Nephron (organoid): ENCODE results near the gene MAP3K7.
A peak's percentile ranks its signal among the peaks of the same experiment; 100 is the strongest.

Source experiments
- H3K27ac Mint-ChIP-seq, 3 experiments: 2 replicates each; pipeline ENCODE4 v1.8.0; 2020; ENCODE audit warnings: mixed read lengths in 3 of 3, mild to moderate bottlenecking in 2 of 3, moderate library complexity in 1 of 3
- H3K27me3 Mint-ChIP-seq: 2 replicates; pipeline ENCODE4 v1.8.0; 2021; ENCODE audit warnings: low read depth, mild to moderate bottlenecking, moderate library complexity, mixed read lengths
- H3K36me3 Mint-ChIP-seq: 2 replicates; pipeline ENCODE4 v1.8.0; 2020; ENCODE audit warnings: low read depth, mixed read lengths
- H3K4me1 Mint-ChIP-seq: 2 replicates; pipeline ENCODE4 v1.8.0; 2020; ENCODE audit warnings: mixed read lengths
- H3K4me3 Mint-ChIP-seq, 3 experiments: 2 replicates each; pipeline ENCODE4 v1.8.0; 2020; ENCODE audit warnings: mild to moderate bottlenecking in 3 of 3, mixed read lengths in 3 of 3, moderate library complexity in 2 of 3
- H3K9me3 Mint-ChIP-seq: 2 replicates; pipeline ENCODE4 v1.8.0; 2020; ENCODE audit warnings: mixed read lengths
- CTCF ChIP-seq, 3 experiments: fragments of 200-600 bp; sonication (generic); IDR thresholded peaks; one replicate each; pipeline ENCODE4 v1.5.0; 2021; ENCODE audit warnings: antibody characterized with exemption in 3 of 3; ENCODE audit not compliant: unreplicated experiment in 3 of 3

The MAP3K7 gene

GRCh38 chr6:90611543-90612312 lies 24.9 kb upstream of the MAP3K7 start:
- Mint-ChIP-seq H3K9me3 (no peaks in the 10 kb centered on the region), H3K4me3 (peak overlapping the region; percentile 84 to 96 (median 89)), H3K27ac (peak overlapping the region; percentile 94 to 98 (median 95)), H3K27me3 (peaks cover 8% of the 10 kb centered on the region), H3K4me1 (peaks cover 16% of the 10 kb centered on the region), H3K36me3 (no peaks in the 10 kb centered on the region)
- peak; percentile 0 to 42 (median 32) for TF ChIP-seq CTCF (IDR thresholded peaks at IDR 0.05; ENCODE audit: unreplicated experiment in 3 of 3)

- Mint-ChIP-seq H3K27me3 (peaks cover 8% of the 10 kb centered on the region), H3K4me3 (peak overlapping the region; percentile 84 to 96 (median 89)), H3K4me1 (peaks cover 16% of the 10 kb centered on the region), H3K36me3 (no peaks in the 10 kb centered on the region), H3K27ac (peak overlapping the region; percentile 94 to 98 (median 95)), H3K9me3 (no peaks in the 10 kb centered on the region)
- TF ChIP-seq CTCF (IDR thresholded peaks at IDR 0.05; ENCODE audit: unreplicated experiment in 3 of 3), result peak in 1 of 3 experiments; percentile 44
Observed at GRCh38 chr6:90610751-90611542, 24.1 kb upstream of the MAP3K7 start.

- Mint-ChIP-seq H3K4me3 (peak overlapping the region; percentile 84 to 90 (median 89)), H3K4me1 (peaks cover 16% of the 10 kb centered on the region), H3K36me3 (no peaks in the 10 kb centered on the region), H3K9me3 (no peaks in the 10 kb centered on the region), H3K27ac (peak overlapping the region; percentile 94 to 98 (median 95)), H3K27me3 (peaks cover 8% of the 10 kb centered on the region)
- no peak for TF ChIP-seq CTCF (IDR thresholded peaks at IDR 0.05; ENCODE audit: unreplicated experiment in 3 of 3)
Observed at GRCh38 chr6:90610301-90610750, 23.5 kb upstream of the MAP3K7 start.

GRCh38 chr6:90605749-90606340 lies 19.0 kb upstream of the MAP3K7 start:
- Mint-ChIP-seq H3K27me3 (no peaks in the 10 kb centered on the region), H3K4me1 (peaks cover 11% of the 10 kb centered on the region), H3K9me3 (no peaks in the 10 kb centered on the region), H3K4me3 (no peak overlapping the region), H3K36me3 (no peaks in the 10 kb centered on the region), H3K27ac (no peak overlapping the region)
- no peak for TF ChIP-seq CTCF (IDR thresholded peaks at IDR 0.05; ENCODE audit: unreplicated experiment in 3 of 3)

- H3K4me1 Mint-ChIP-seq, result peaks cover 3% of the 10 kb centered on the region
- no peak overlapping the region for H3K4me3 Mint-ChIP-seq
- H3K36me3 Mint-ChIP-seq, result no peaks in the 10 kb centered on the region
- H3K27ac Mint-ChIP-seq, result no peak overlapping the region
- no peaks in the 10 kb centered on the region for H3K9me3 Mint-ChIP-seq
- H3K27me3 Mint-ChIP-seq, result no peaks in the 10 kb centered on the region
- TF ChIP-seq CTCF (IDR thresholded peaks at IDR 0.05; ENCODE audit: unreplicated experiment in 3 of 3), result no peak
Observed at GRCh38 chr6:90604546-90604945, 17.7 kb upstream of the MAP3K7 start.
